Measurements from ENCODE around the gene PRKAG1.

The PRKAG1 gene

GRCh38 chr12:49030119-49030518 is 11.5 kb upstream of the PRKAG1 start:
- no peak for DNase-seq

- DNase-seq = no peak
Measured at GRCh38 chr12:49028666-49029275, 10.2 kb upstream of the PRKAG1 start.

GRCh38 chr12:49027846-49028555 is 9.4 kb upstream of the PRKAG1 start:
- no peak for DNase-seq

DNA sequence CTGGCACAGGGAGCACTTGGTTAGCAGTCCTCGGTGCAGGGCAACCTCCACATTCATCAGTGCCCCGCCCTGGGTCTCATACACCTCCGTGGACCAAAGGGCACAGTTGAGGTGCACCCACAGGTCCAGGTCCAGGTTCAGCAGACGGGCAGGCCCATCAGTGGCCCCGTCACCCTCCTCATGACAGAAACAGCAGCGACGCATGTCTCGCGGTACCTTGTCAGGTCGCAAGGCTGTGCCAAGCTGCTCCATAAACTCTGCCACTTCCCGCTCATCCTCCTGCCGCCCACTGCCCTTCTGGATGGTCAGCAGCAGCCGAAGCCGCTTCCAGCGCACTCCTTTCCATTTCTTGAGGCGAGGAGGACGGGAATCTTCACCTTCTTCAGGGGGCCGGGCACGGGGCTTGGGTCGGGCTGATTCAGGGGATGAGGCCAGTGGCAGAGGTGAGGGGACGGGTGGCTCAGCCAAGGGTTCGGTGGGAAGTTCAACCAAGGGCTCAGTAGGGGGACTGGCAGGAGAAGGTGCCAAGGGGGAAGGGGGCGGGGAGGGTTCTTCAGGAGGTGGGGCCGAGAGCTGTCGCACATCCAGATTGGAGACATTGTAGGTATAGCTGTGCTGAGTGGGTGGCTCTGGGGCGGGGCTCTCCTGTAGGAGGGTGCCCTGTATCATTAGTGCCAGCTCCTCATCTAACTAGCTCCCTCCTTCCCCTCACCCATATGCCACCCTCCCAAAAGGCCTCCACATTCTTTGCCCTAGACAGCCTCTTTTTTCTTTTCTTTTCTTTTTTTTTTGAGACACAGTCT is 8.3 kb upstream of the PRKAG1 start:
- no peak for DNase-seq

- no peak for DNase-seq
Measured at GRCh38 chr12:49026101-49026500, 7.5 kb upstream of the PRKAG1 start.

DNA sequence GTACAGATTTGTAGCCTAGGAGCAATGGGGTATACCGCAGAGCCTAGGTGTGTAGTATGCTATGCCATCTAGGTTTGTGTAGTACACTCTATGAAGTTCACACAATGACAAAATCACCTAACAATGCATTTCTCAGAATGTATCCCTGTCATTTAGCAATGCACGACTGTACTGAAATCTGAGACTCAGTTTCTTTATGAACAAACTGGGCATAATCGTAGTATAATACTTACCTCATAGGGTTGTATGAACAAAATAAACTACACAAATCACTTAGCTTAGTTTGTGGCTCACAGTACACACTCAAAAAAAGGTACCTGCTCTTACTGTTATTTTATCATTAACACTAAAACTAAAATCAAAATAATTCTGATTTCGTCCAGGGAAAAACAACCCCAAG is 6.9 kb upstream of the PRKAG1 start:
- no peak for DNase-seq

DNA sequence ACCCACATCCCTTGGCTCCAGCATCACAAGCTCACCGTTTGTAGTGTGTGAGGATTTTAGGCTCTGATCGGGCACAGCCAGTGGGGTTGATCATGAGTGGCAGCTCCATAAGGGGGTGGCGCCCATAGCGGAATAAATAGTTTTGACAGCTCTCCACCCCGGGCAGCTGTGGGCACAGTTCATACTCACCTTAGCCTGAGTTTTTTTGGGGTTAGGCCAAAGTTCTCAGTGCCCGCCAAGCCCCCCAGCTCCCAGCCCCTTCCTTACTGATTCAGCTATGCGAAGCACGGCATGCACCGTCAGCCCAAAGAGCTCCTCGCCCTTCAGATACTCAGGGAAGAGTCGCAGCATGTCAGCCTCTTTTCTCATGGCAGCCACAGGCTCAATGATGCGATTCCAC is 6.0 kb upstream of the PRKAG1 start:
- DNase-seq = no peak

GRCh38 chr12:49023812-49024211 is 5.2 kb upstream of the PRKAG1 start:
- DNase-seq = no peak

GRCh38 chr12:49022558-49023178 is 4.1 kb upstream of the PRKAG1 start:
- DNase-seq = no peak

- no peak for DNase-seq
Measured at GRCh38 chr12:49021292-49021915, 2.8 kb upstream of the PRKAG1 start.

DNA sequence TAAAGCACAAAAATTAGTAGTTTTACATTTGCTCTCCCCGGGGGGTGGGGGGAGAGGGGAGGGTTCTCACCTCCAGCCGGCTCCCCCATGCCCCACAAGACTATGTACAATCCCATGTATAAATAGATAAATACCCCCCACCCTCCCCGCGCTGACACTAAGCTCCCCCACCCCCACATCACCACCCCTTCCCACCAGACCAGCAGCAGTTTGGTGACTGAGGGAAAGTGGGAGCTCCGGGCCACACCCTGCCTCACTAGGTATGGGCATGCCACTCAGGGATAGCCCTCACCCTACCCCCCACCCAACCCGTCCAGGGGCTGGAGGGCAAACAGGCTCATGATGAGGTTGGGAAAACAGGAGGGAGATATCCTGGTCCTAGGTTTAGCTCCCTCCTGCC is 1.9 kb upstream of the PRKAG1 start:
- no peak for DNase-seq

GRCh38 chr12:49019443-49020324 is 1.1 kb upstream of the PRKAG1 start:
- DNase-seq = no peak

- no peak for DNase-seq
Measured at GRCh38 chr12:49019120-49019430, 499 bp upstream of the PRKAG1 start.

- DNase-seq = no peak
Measured at GRCh38 chr12:49017891-49018260, 700 bp downstream of the PRKAG1 start.

DNA sequence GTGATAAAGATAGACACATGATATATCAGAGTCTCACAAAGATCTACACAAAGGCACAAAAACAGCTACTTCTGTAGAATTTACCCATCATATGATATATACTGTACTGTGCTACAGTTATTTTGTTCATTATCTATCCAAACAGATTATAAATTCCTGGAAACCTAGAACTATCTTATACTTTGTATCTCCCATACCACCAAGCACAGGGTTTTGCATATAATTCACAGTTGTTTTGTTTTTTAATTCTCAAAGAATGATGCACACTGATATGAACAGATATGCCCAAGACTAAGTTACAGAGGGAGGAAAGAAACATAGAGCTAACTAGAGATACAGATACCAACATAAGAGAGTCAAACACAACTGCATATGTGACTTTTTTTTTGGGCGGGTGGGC is 3.4 kb downstream of the PRKAG1 start:
- DNase-seq = no peak

GRCh38 chr12:49014547-49014946 is 4.0 kb downstream of the PRKAG1 start:
- DNase-seq = no peak

- no peak for DNase-seq
Measured at GRCh38 chr12:49013428-49013827, 5.1 kb downstream of the PRKAG1 start.

DNA sequence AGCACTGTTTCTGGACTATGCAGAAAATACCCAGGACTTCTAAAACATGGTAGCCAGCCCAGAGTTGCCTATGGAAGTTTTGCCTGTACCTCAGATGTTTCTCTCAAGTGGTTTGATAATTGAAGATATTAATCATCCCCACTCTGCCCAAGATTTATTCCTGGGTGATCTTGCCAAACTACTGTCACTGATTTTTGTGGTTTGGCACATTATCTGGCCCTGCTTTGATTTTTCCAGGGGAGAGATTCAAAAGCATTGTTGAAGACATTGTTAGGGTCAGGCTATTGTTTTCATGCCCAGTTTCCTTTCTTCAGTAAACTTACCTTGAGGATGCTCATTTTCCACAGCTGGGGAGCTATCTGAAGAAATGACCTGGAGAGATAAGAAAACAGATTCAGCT is 5.8 kb downstream of the PRKAG1 start:
- no peak for DNase-seq

DNA sequence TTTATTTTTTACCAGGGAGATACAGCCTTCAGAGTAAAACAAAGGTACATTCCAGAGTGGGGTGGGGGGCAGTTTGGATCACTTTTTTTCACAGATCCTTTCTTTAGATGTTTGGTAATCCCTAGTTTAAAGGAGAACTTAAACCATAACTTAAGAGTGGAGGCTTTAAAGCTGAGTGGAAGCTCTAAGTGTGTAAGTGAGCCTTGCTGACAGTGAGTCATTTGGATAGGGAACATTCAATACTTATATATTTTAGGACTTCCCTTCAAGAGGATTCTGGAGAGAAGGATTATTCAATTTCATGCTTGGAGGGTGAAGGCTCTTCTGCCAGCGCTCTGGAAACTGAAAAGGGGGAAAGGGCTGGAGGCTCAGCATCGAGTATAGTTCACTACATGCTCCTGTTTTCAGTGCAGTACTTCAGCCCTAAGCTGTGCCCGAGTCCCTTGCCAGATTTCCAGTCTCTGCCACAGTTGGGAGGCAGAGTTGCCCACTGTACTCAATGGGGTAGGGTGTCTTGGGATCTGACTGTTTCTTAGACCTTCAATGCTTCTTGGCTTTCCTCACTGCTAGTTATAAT is 8.4 kb downstream of the PRKAG1 start:
- no peak for DNase-seq

DNA sequence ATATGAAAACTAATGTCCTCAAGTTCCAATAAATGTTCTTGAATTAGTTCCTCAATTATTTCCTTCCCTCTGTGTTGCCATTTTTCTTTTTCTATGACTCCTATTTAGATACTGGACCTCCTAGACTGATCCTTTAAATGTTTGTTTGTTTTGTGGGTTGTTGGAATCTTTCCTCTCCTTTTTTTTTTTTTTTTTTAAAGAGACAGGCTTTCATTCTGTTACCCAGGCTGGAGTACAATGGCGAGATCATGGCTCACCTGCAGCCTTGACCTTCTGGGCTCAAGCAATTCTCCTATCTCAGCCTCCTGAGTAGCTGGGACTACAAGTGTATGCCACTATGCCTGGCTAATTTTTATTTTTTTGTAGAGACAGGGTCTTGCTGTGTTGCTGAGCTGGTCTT is 9.6 kb downstream of the PRKAG1 start:
- DNase-seq = no peak

GRCh38 chr12:49000346-49000745 is 18.2 kb downstream of the PRKAG1 start:
- no peak for DNase-seq

Data from NCI-H2029 (cell line).